GM18858 (cell line): ENCODE results near the gene EDDM13.
"Not testable (repeated sequence)": the region's sequence is repeated elsewhere in the genome, so short reads cannot be mapped to it uniquely, and the experiment has no call there.

Source experiments
- ATAC-seq: cut with Tn5 transposase; IDR thresholded peaks from one replicate; pipeline ENCODE4 v1.9.1; 2021; ENCODE audit not compliant: unreplicated experiment

The EDDM13 gene

GRCh38 chr19:56272161-56272798 lies at the start of gene EDDM13:
Gene EDDM13, plus strand, starts transcription at chr19:56272748. Its CDS starts 87 bp downstream, at chr19:56272835.
- ATAC-seq, result no peak

GRCh38 chr19:56222901-56223300 lies 49.6 kb upstream of the EDDM13 start:
- no peak for ATAC-seq

- ATAC-seq, result no peak
These were observed 49.1 kb upstream of the EDDM13 start for GRCh38 chr19:56223481-56223880.

- ATAC-seq, result no peak
These were observed 27.3 kb upstream of the EDDM13 start for GRCh38 chr19:56245121-56245740.

- not testable (repeated sequence) for ATAC-seq
These were observed 26.8 kb upstream of the EDDM13 start for GRCh38 chr19:56245764-56246163.

GRCh38 chr19:56248736-56249338 lies 23.7 kb upstream of the EDDM13 start:
- ATAC-seq, result not testable (repeated sequence)

GRCh38 chr19:56252699-56253422 lies 19.7 kb upstream of the EDDM13 start:
- ATAC-seq, result no peak

GRCh38 chr19:56253737-56254136 lies 18.8 kb upstream of the EDDM13 start:
- no peak for ATAC-seq

- ATAC-seq, result no peak
These were observed 14.3 kb upstream of the EDDM13 start for GRCh38 chr19:56258272-56258671.

- no peak for ATAC-seq
These were observed 11.4 kb upstream of the EDDM13 start for GRCh38 chr19:56261145-56261544.

GRCh38 chr19:56261932-56262331 lies 10.6 kb upstream of the EDDM13 start:
- not testable (repeated sequence) for ATAC-seq

- ATAC-seq, result no peak
These were observed 9.2 kb upstream of the EDDM13 start for GRCh38 chr19:56263319-56263718.

- no peak for ATAC-seq
These were observed 6.5 kb upstream of the EDDM13 start for GRCh38 chr19:56266051-56266450.

GRCh38 chr19:56269348-56269747 lies 3.2 kb upstream of the EDDM13 start:
- ATAC-seq, result no peak

- no peak for ATAC-seq
These were observed 1.9 kb upstream of the EDDM13 start for GRCh38 chr19:56270676-56271075.

- ATAC-seq, result no peak
These were observed 1.4 kb upstream of the EDDM13 start for GRCh38 chr19:56271151-56271550.

- ATAC-seq, result no peak
These were observed 1.1 kb downstream of the EDDM13 start for GRCh38 chr19:56273563-56274117.

GRCh38 chr19:56282809-56283208 lies 10.3 kb downstream of the EDDM13 start:
- ATAC-seq, result no peak

GRCh38 chr19:56284746-56285145 lies 12.2 kb downstream of the EDDM13 start:
- no peak for ATAC-seq

GRCh38 chr19:56290104-56290503 lies 17.6 kb downstream of the EDDM13 start:
- no peak for ATAC-seq

- no peak for ATAC-seq
These were observed 19.3 kb downstream of the EDDM13 start for GRCh38 chr19:56291867-56292266.
